OCI-LY7 (cell line): ENCODE measurements around the gene BRPF3. TPM values are rescaled to one million over a fixed set of nuclear protein-coding genes. Genes with fewer than 3 reads are reported as not detected.

ENCODE experiments used
- BruUV-seq: library from RNA; stranded (reverse); fragments of 400-500 nt; replicated peaks from 2 replicates; lab custom pipeline; 2021; lab: Mats Ljungman, UMichigan
- CTCF ChIA-PET: fragments of 300-600 bp; sonication (Branson Sonifier 250); formaldehyde crosslinking; loops from one replicate; lab custom pipeline; 2022; ENCODE audit warnings: antibody characterized with exemption; ENCODE audit not compliant: unreplicated experiment; lab: Charles Lee
- POLR2A ChIA-PET: fragments of 300-600 bp; sonication (Branson Sonifier 250); formaldehyde crosslinking; loops from one replicate; lab custom pipeline; 2022; ENCODE audit warnings: antibody characterized with exemption; lab: Charles Lee
- DNase-seq: peaks from one replicate; pipeline ENCODE4 v3.0.0-alpha.2; 2015; ENCODE audit warnings: low spot score
- H2AFZ ChIP-seq: fragments of 200-600 bp; sonication (generic), shearing (Covaris generic); 2 replicates; pipeline ENCODE4 v1.6.1; 2014; ENCODE audit warnings: mild to moderate bottlenecking, antibody characterized with exemption, low read length, moderate library complexity
- H3K27ac ChIP-seq: fragments of 200-600 bp; sonication (generic); 2 replicates; pipeline ENCODE4 v1.5.1; 2014; ENCODE audit warnings: mixed run types, low read depth, mild to moderate bottlenecking, moderate library complexity, low read length, inconsistent platforms; ENCODE audit not compliant: poor library complexity, severe bottlenecking
- H3K36me3 ChIP-seq: fragments of 200-600 bp; sonication (generic); 2 replicates; pipeline ENCODE4 v1.6.1; 2014; ENCODE audit warnings: mild to moderate bottlenecking, antibody characterized with exemption, low read length, moderate library complexity, mixed read lengths; ENCODE audit not compliant: insufficient read depth
- H3K4me1 ChIP-seq: fragments of 200-600 bp; sonication (generic); 2 replicates; pipeline ENCODE4 v1.5.1; 2014; ENCODE audit warnings: mild to moderate bottlenecking, low read length; ENCODE audit not compliant: insufficient read depth, poor library complexity, severe bottlenecking
- H3K4me2 ChIP-seq: fragments of 200-600 bp; sonication (generic); 2 replicates; pipeline ENCODE4 v1.6.1; 2014; ENCODE audit warnings: mild to moderate bottlenecking, low read length
- H3K4me3 ChIP-seq: fragments of 200-600 bp; sonication (generic); 2 replicates; pipeline ENCODE4 v1.5.1; 2014; ENCODE audit warnings: mild to moderate bottlenecking, low read depth, low read length; ENCODE audit not compliant: poor library complexity, severe bottlenecking
- H3K79me2 ChIP-seq: fragments of 200-600 bp; sonication (generic); 2 replicates; pipeline ENCODE4 v1.6.1; 2016; ENCODE audit warnings: low read depth, mild to moderate bottlenecking, low read length, moderate library complexity, mixed read lengths; ENCODE audit not compliant: insufficient read depth
- H3K9me2 ChIP-seq: fragments of 200-600 bp; sonication (generic); 2 replicates; pipeline ENCODE4 v1.6.1; 2016; ENCODE audit warnings: mild to moderate bottlenecking, low read length, mixed read lengths; ENCODE audit not compliant: insufficient read depth
- H3K9me3 ChIP-seq: fragments of 200-600 bp; sonication (generic); 2 replicates; pipeline ENCODE4 v1.6.1; 2014; ENCODE audit warnings: mild to moderate bottlenecking, mixed run types, low read length, mixed read lengths
- H4K20me1 ChIP-seq: fragments of 200-600 bp; sonication (generic); 2 replicates; pipeline ENCODE4 v1.6.1; 2014; ENCODE audit warnings: mild to moderate bottlenecking, antibody characterized with exemption, low read length, moderate library complexity, mixed read lengths; ENCODE audit not compliant: insufficient read depth
- CTCF ChIP-seq: fragments of 200-600 bp; sonication (generic); conservative IDR thresholded peaks from 2 replicates; pipeline ENCODE4 v1.5.1; 2014; ENCODE audit warnings: mild to moderate bottlenecking, antibody characterized with exemption, low read length, moderate library complexity, mixed read lengths
- EZH2phosphoT487 ChIP-seq: fragments of 200-600 bp; sonication (generic); IDR thresholded peaks from 2 replicates; pipeline ENCODE4 v1.6.1; 2018; ENCODE audit warnings: low read depth, borderline replicate concordance, mild to moderate bottlenecking, mixed run types, antibody characterized with exemption, low read length, moderate library complexity, mixed read lengths
- intact Hi-C: fragments of 100-400 bp; cut with micrococcal nuclease; formaldehyde crosslinking; loops from one replicate; pipeline ENCODE4 v1.10.0; 2022; ENCODE audit not compliant: unreplicated experiment
- total RNA-seq, 2 experiments: library from RNA; depleted of rRNA in 1 of 2; stranded (reverse); fragments of >200 nt in 1 of 2; shearing (Covaris generic) in 1 of 2; gene quantifications; 2 replicates each; pipeline ENCODE4 v1.2.3, GENCODE V29; 2014 to 2022

BRPF3 gene
- total RNA-seq, 2 experiments from 2014 or later: 10.4 to 12.0 TPM

- TF ChIP-seq CTCF (no peak), EZH2phosphoT487 (no peak)
- Histone ChIP-seq H3K27ac (no peak overlapping the region), H3K36me3 (peaks cover 28% of the 10 kb centered on the region), H3K9me3 (no peaks in the 10 kb centered on the region), H2AFZ (no peak overlapping the region), H3K79me2 (no peaks in the 10 kb centered on the region), H3K4me2 (no peak overlapping the region), H3K4me3 (no peak overlapping the region), H3K4me1 (no peaks in the 10 kb centered on the region), H3K9me2 (no peaks in the 10 kb centered on the region), H4K20me1 (no peaks in the 10 kb centered on the region)
- ChIA-PET CTCF (no interaction called here), POLR2A (no interaction called here)
- BruUV-seq: no TSS peak
- intact Hi-C loops: no loop called here
- no peak for DNase-seq
Observed at GRCh38 chr6:36222924-36223323, 26.4 kb downstream of the BRPF3 start.

- H3K36me3 ChIP-seq: peaks cover 26% of the 10 kb centered on the region
- H3K79me2 ChIP-seq: no peaks in the 10 kb centered on the region
Observed at GRCh38 chr6:36223706-36224105, 27.2 kb downstream of the BRPF3 start.

More at GRCh38 chr6:36223706-36224105, 27.2 kb downstream of the BRPF3 start:
- no peak overlapping the region for H3K27ac ChIP-seq
- DNase-seq: no peak
- H3K9me3 ChIP-seq: no peaks in the 10 kb centered on the region
- H3K4me3 ChIP-seq: no peak overlapping the region
- H3K4me2 ChIP-seq: no peak overlapping the region
- no peaks in the 10 kb centered on the region for H3K4me1 ChIP-seq
- H2AFZ ChIP-seq: no peak overlapping the region
- no peaks in the 10 kb centered on the region for H3K9me2 ChIP-seq
- CTCF ChIA-PET: no interaction called here
- BruUV-seq: no TSS peak
- TF ChIP-seq CTCF (no peak), EZH2phosphoT487 (no peak)
- intact Hi-C loops: no loop called here
- POLR2A ChIA-PET: no interaction called here
- no peaks in the 10 kb centered on the region for H4K20me1 ChIP-seq
